Activated T-helper 1 cell treated with anti-CD3 and anti-CD28 coated beads, Interleukin-2, amount 50 U/mL, for 16 hours (primary cell): Measurements from ENCODE around the gene CAPN14.
"Not testable (repeated sequence)": the region's sequence is repeated elsewhere in the genome, so short reads cannot be mapped to it uniquely, and the experiment has no call there.

Experiments used
- DNase-seq, 2 donors: peaks; one replicate each; pipeline ENCODE4 v3.0.0-alpha.2; 2020; ENCODE audit warnings: low read depth in 1 of 2, low spot score in 1 of 2

CAPN14 gene

GRCh38 chr2:31197669-31198068 is 19.6 kb downstream of the CAPN14 start:
- DNase-seq: no peak

GRCh38 chr2:31197166-31197565 is 20.1 kb downstream of the CAPN14 start:
- DNase-seq: no peak

GRCh38 chr2:31196622-31197021 is 20.7 kb downstream of the CAPN14 start:
- no peak for DNase-seq

GRCh38 chr2:31193806-31194205 is 23.5 kb downstream of the CAPN14 start:
- DNase-seq: no peak

GRCh38 chr2:31192851-31193392 is 24.4 kb downstream of the CAPN14 start:
- DNase-seq: no peak

- no peak for DNase-seq
These were observed 24.9 kb downstream of the CAPN14 start for GRCh38 chr2:31192396-31192795.

- no peak for DNase-seq
These were observed 25.4 kb downstream of the CAPN14 start for GRCh38 chr2:31191931-31192330.

GRCh38 chr2:31190188-31190587 is 27.1 kb downstream of the CAPN14 start:
- no peak for DNase-seq

- DNase-seq: no peak
These were observed 28.2 kb downstream of the CAPN14 start for GRCh38 chr2:31189141-31189540.

- DNase-seq: no peak
These were observed 29.2 kb downstream of the CAPN14 start for GRCh38 chr2:31188131-31188530.

GRCh38 chr2:31187166-31187565 is 30.1 kb downstream of the CAPN14 start:
- DNase-seq: no peak

GRCh38 chr2:31183973-31184372 is 33.3 kb downstream of the CAPN14 start:
- DNase-seq: not testable (repeated sequence)

- no peak for DNase-seq
These were observed 40.6 kb downstream of the CAPN14 start for GRCh38 chr2:31176742-31177141.

GRCh38 chr2:31171142-31171541 is 46.2 kb downstream of the CAPN14 start:
- DNase-seq: no peak

GRCh38 chr2:31170071-31170698 is 47.1 kb downstream of the CAPN14 start:
- peak in 1 of 2 donors; percentile 10 for DNase-seq

GRCh38 chr2:31168291-31168690 is 49.0 kb downstream of the CAPN14 start:
- DNase-seq: no peak

GRCh38 chr2:31166925-31167324 is 50.4 kb downstream of the CAPN14 start:
- DNase-seq: no peak

- DNase-seq: no peak
These were observed 54.2 kb downstream of the CAPN14 start for GRCh38 chr2:31163011-31163539.

GRCh38 chr2:31161637-31162036 is 55.7 kb downstream of the CAPN14 start:
- DNase-seq: no peak

- no peak for DNase-seq
These were observed 65.8 kb downstream of the CAPN14 start for GRCh38 chr2:31151501-31151900.

- DNase-seq: no peak
These were observed 67.1 kb downstream of the CAPN14 start for GRCh38 chr2:31150120-31150670.

- DNase-seq: no peak
These were observed 68.8 kb downstream of the CAPN14 start for GRCh38 chr2:31148514-31148913.

GRCh38 chr2:31147645-31148044 is 69.7 kb downstream of the CAPN14 start:
- no peak for DNase-seq
